ENCODE data around the gene GNA14. TPM values are rescaled to one million over a fixed set of nuclear protein-coding genes. Genes with fewer than 3 reads are reported as not detected.

GNA14 gene
- polyA plus RNA-seq, 1 donor from 2014 or later = 0.40 TPM

- Histone ChIP-seq H3K9me2 (ENCODE audit: insufficient read depth, low read length) (no peaks in the 10 kb centered on the region), H3K79me2 (replicated peaks; ENCODE audit: insufficient read depth, low read length) (no peaks in the 10 kb centered on the region), H3K4me3 (ENCODE audit: low read length) (no peak overlapping the region), H3K9me3 (ENCODE audit: low read length) (peaks cover 6% of the 10 kb centered on the region), H4K20me1 (ENCODE audit: insufficient read depth) (no peaks in the 10 kb centered on the region), H3K27me3 (ENCODE audit: insufficient read depth, low read depth, low read length) (no peaks in the 10 kb centered on the region), H3K36me3 (ENCODE audit: insufficient read depth, low read length) (no peaks in the 10 kb centered on the region), H3K4me2 (ENCODE audit: low read length) (no peak overlapping the region), H3K9ac (ENCODE audit: low read length) (no peak overlapping the region), H2AFZ (ENCODE audit: low read depth, low read length) (no peak overlapping the region), H3F3A (ENCODE audit: insufficient read depth, low read length, poor library complexity, severe bottlenecking) (no peaks in the 10 kb centered on the region), H3K27ac (ENCODE audit: low read length) (no peak overlapping the region)
- TF ChIP-seq EP300 (conservative IDR thresholded peaks at IDR 0.05; ENCODE audit: poor library complexity, severe bottlenecking) = no peak
- no peak for TF ChIP-seq MXI1 (conservative IDR thresholded peaks at IDR 0.05; ENCODE audit: poor library complexity, severe bottlenecking)
- TF ChIP-seq TAF1 (IDR thresholded peaks at IDR 0.05; ENCODE audit: low read depth) = no peak
- TF ChIP-seq SMC3 (conservative IDR thresholded peaks at IDR 0.05; ENCODE audit: poor library complexity) = no peak
- TF ChIP-seq EZH2 (IDR thresholded peaks at IDR 0.05; ENCODE audit: borderline replicate concordance, insufficient read depth, low read length, poor library complexity, severe bottlenecking) = no peak
- no peak for TF ChIP-seq RAD21 (conservative IDR thresholded peaks at IDR 0.05)
- no peak for TF ChIP-seq REST (IDR thresholded peaks at IDR 0.05; ENCODE audit: borderline replicate concordance)
- TF ChIP-seq CTCF (IDR thresholded peaks at IDR 0.05; ENCODE audit: poor library complexity, severe bottlenecking) = no peak
These were observed 114.5 kb downstream of the GNA14 start for GRCh38 chr9:77533671-77534070.

GRCh38 chr9:77532607-77533006 is 115.5 kb downstream of the GNA14 start:
- no peaks in the 10 kb centered on the region for H3F3A ChIP-seq (ENCODE audit: insufficient read depth, low read length, poor library complexity, severe bottlenecking)
- H3K4me2 ChIP-seq (ENCODE audit: low read length) = no peak overlapping the region
- H3K27me3 ChIP-seq (ENCODE audit: insufficient read depth, low read depth, low read length) = no peaks in the 10 kb centered on the region
- H3K9me3 ChIP-seq (ENCODE audit: low read length) = peaks cover 6% of the 10 kb centered on the region
- TF ChIP-seq EZH2 (IDR thresholded peaks at IDR 0.05; ENCODE audit: borderline replicate concordance, insufficient read depth, low read length, poor library complexity, severe bottlenecking) = no peak
- TF ChIP-seq CTCF (IDR thresholded peaks at IDR 0.05; ENCODE audit: poor library complexity, severe bottlenecking) = no peak
- TF ChIP-seq SMC3 (conservative IDR thresholded peaks at IDR 0.05; ENCODE audit: poor library complexity) = no peak
- TF ChIP-seq TAF1 (IDR thresholded peaks at IDR 0.05; ENCODE audit: low read depth) = no peak
- TF ChIP-seq MXI1 (conservative IDR thresholded peaks at IDR 0.05; ENCODE audit: poor library complexity, severe bottlenecking) = no peak
- no peak for TF ChIP-seq EP300 (conservative IDR thresholded peaks at IDR 0.05; ENCODE audit: poor library complexity, severe bottlenecking)
- no peak for TF ChIP-seq REST (IDR thresholded peaks at IDR 0.05; ENCODE audit: borderline replicate concordance)
- TF ChIP-seq POLR2AphosphoS5 (IDR thresholded peaks at IDR 0.05) = no peak
- TF ChIP-seq RAD21 (conservative IDR thresholded peaks at IDR 0.05) = no peak
- no peaks in the 10 kb centered on the region for H3K79me2 ChIP-seq (replicated peaks; ENCODE audit: insufficient read depth, low read length)
- no peaks in the 10 kb centered on the region for H4K20me1 ChIP-seq (ENCODE audit: insufficient read depth)
- H2AFZ ChIP-seq (ENCODE audit: low read depth, low read length) = no peak overlapping the region
- no peak overlapping the region for H3K4me3 ChIP-seq (ENCODE audit: low read length)
- H3K27ac ChIP-seq (ENCODE audit: low read length) = no peak overlapping the region
- no peaks in the 10 kb centered on the region for H3K9me2 ChIP-seq (ENCODE audit: insufficient read depth, low read length)
- H3K9ac ChIP-seq (ENCODE audit: low read length) = no peak overlapping the region
- no peaks in the 10 kb centered on the region for H3K36me3 ChIP-seq (ENCODE audit: insufficient read depth, low read length)
